22Rv1 (cell line): ENCODE data around the gene EPS15.

ENCODE experiments used
- CTCF ChIP-seq: fragments of 450-650 bp; IDR thresholded peaks from 2 replicates; pipeline ENCODE4 v1.5.1; 2017; ENCODE audit warnings: mild to moderate bottlenecking
- ZFX ChIP-seq: fragments of 450-650 bp; IDR thresholded peaks from 2 replicates; pipeline ENCODE4 v1.6.1; 2017; ENCODE audit warnings: antibody characterized with exemption, borderline replicate concordance

- TF ChIP-seq CTCF (no peak), ZFX (no peak)
These were observed 36.2 kb downstream of the EPS15 start for GRCh38 chr1:51482881-51483280.
